ENCODE measurements around the gene ITGAX.

- TF ChIP-seq EZH2 (IDR thresholded peaks at IDR 0.05; ENCODE audit: insufficient read depth, poor library complexity, severe bottlenecking), result no peak
- TF ChIP-seq EZH2phosphoT487 (IDR thresholded peaks at IDR 0.05; ENCODE audit: insufficient read depth, low read depth), result no peak
Measured at GRCh38 chr16:31328322-31329052, 26.5 kb upstream of the ITGAX start.

Measured in GM23248 (cell line).